Measurements from ENCODE around the gene ERF. TPM values are rescaled to one million over a fixed set of nuclear protein-coding genes. Genes with fewer than 3 reads are reported as not detected.

Gene ERF
- total and polyA plus RNA-seq, 2 experiments from 2014 or later = 24.4 to 47.1 TPM

DNA sequence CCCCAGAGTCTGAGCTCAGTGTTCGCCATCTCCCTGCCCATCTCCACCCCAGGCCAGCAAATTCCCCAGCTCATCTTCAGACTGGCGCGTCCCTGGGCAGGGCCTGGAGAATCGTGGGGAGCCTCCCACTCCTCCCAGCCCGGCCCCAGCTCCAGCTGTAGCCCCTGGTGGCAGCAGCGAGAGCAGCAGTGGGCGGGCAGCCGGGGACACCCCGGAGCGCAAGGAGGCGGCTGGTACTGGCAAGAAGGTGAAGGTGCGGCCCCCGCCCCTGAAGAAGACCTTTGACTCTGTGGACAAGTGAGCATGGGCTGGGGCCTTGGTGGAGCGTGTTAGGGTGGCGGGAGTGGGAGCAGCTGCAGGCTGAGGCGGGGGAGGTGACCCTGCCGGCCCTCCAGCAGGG lies 38.6 kb upstream of the ERF start:
- Histone ChIP-seq H3K27ac (no peak overlapping the region), H2AFZ (no peak overlapping the region), H4K20me1 (ENCODE audit: insufficient read depth, poor library complexity, severe bottlenecking) (peaks cover 10% of the 10 kb centered on the region), H3K36me3 (replicated peaks; ENCODE audit: insufficient read depth, low read depth) (no peaks in the 10 kb centered on the region), H3K4me2 (no peak overlapping the region), H3K79me2 (no peaks in the 10 kb centered on the region), H3K4me1 (ENCODE audit: insufficient read depth) (no peaks in the 10 kb centered on the region), H3K4me3 (no peak overlapping the region), H3K9me2 (replicated peaks; ENCODE audit: insufficient read depth) (no peaks in the 10 kb centered on the region), H3K9me3 (ENCODE audit: low read depth) (no peaks in the 10 kb centered on the region), H3K27me3 (no peaks in the 10 kb centered on the region)
- TF ChIP-seq, protein P1, sequence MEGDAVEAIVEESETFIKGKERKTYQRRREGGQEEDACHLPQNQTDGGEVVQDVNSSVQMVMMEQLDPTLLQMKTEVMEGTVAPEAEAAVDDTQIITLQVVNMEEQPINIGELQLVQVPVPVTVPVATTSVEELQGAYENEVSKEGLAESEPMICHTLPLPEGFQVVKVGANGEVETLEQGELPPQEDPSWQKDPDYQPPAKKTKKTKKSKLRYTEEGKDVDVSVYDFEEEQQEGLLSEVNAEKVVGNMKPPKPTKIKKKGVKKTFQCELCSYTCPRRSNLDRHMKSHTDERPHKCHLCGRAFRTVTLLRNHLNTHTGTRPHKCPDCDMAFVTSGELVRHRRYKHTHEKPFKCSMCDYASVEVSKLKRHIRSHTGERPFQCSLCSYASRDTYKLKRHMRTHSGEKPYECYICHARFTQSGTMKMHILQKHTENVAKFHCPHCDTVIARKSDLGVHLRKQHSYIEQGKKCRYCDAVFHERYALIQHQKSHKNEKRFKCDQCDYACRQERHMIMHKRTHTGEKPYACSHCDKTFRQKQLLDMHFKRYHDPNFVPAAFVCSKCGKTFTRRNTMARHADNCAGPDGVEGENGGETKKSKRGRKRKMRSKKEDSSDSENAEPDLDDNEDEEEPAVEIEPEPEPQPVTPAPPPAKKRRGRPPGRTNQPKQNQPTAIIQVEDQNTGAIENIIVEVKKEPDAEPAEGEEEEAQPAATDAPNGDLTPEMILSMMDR (IDR thresholded peaks at IDR 0.05; ENCODE audit: poor library complexity) = peak; percentile 8
- no peak for TF ChIP-seq EZH2phosphoT487 (IDR thresholded peaks at IDR 0.05; ENCODE audit: low read depth, severe bottlenecking, unreplicated experiment)
- 88% methylated on average over 17 of the region's 17 CpGs for WGBS (ENCODE audit: low lambda C conversion rate, missing lambda C conversion rate)
- DNase-seq (ENCODE audit: low spot score) = no peak

DNA sequence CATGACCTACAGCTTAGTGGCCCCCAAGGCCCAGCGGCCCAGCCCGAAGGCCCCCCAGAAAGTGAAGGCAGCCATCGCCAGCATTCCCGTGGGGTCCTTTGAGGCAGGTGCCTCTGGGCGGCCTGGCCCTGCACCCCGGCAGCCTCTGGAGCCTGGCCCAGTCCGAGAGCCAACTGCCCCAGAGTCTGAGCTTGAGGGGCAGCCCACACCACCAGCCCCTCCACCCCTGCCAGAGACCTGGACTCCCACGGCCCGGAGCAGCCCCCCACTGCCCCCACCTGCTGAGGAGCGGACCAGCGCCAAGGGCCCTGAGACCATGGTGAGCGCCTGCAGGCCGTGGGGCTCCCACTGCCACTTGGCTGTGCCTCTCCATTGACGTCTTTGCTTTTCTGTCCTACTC lies 38.0 kb upstream of the ERF start:
- H3K4me2 ChIP-seq = no peak overlapping the region
- H3K4me1 ChIP-seq (ENCODE audit: insufficient read depth) = no peaks in the 10 kb centered on the region
- WGBS (ENCODE audit: low lambda C conversion rate, missing lambda C conversion rate) = 95% methylated on average over 10 of the region's 14 CpGs
- TF ChIP-seq, protein P1 (IDR thresholded peaks at IDR 0.05; ENCODE audit: poor library complexity) = no peak
- TF ChIP-seq EZH2 (IDR thresholded peaks at IDR 0.05; ENCODE audit: borderline replicate concordance) (no peak), EZH2phosphoT487 (IDR thresholded peaks at IDR 0.05; ENCODE audit: low read depth, severe bottlenecking, unreplicated experiment) (no peak)
- H2AFZ ChIP-seq = no peak overlapping the region
- H4K20me1 ChIP-seq (ENCODE audit: insufficient read depth, poor library complexity, severe bottlenecking) = peaks cover 14% of the 10 kb centered on the region
- peaks cover 3% of the 10 kb centered on the region for H3K79me2 ChIP-seq
- DNase-seq (ENCODE audit: low spot score) = no peak
- no peaks in the 10 kb centered on the region for H3K9me2 ChIP-seq (replicated peaks; ENCODE audit: insufficient read depth)
- no peak overlapping the region for H3K27ac ChIP-seq
- H3K36me3 ChIP-seq (replicated peaks; ENCODE audit: insufficient read depth, low read depth) = no peaks in the 10 kb centered on the region
- no peaks in the 10 kb centered on the region for H3K27me3 ChIP-seq
- H3K9me3 ChIP-seq (ENCODE audit: low read depth) = no peaks in the 10 kb centered on the region
- H3K4me3 ChIP-seq = no peak overlapping the region

DNA sequence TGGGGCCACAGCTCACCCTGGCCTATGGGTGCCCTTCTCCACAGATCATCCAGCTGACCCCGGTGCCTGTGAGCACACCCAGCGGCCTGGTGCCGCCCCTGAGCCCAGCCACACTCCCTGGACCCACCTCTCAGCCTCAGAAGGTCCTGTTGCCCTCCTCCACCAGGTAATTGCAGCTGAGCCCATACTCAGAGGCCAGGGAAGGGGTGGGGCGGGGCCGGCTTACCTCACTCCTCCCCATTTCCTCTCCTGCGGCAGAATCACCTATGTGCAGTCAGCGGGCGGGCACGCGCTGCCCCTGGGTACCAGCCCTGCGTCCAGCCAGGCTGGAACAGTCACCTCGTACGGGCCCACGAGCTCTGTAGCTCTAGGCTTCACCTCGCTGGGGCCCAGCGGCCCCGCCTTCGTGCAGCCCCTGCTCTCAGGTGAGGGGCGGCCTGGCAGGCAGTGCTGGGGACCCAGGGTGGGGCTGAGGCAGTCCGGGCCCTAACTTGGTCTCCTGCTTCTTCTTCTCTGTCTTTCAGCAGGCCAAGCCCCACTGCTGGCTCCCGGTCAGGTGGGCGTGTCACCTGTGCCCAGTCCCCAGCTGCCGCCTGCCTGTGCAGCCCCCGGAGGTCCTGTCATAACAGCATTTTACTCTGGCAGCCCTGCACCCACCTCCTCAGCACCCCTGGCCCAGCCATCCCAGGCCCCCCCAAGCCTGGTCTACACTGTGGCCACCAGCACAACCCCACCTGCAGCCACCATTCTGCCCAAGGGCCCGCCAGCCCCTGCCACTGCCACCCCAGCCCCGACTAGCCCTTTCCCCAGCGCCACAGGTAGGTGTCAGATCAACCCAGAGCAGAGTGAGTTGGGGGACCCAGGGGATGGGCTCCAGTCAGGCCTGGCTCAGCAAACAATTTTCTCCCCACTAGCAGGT lies 37.4 kb upstream of the ERF start:
- TF ChIP-seq, protein P1 (IDR thresholded peaks at IDR 0.05; ENCODE audit: poor library complexity) = no peak
- no peak for TF ChIP-seq EZH2phosphoT487 (IDR thresholded peaks at IDR 0.05; ENCODE audit: low read depth, severe bottlenecking, unreplicated experiment)
- TF ChIP-seq EZH2 (IDR thresholded peaks at IDR 0.05; ENCODE audit: borderline replicate concordance) = no peak
- Histone ChIP-seq H3K9me2 (replicated peaks; ENCODE audit: insufficient read depth) (no peaks in the 10 kb centered on the region), H3K9me3 (ENCODE audit: low read depth) (no peaks in the 10 kb centered on the region), H2AFZ (no peak overlapping the region), H3K4me3 (no peak overlapping the region), H3K4me1 (ENCODE audit: insufficient read depth) (no peaks in the 10 kb centered on the region), H3K27me3 (no peaks in the 10 kb centered on the region), H3K27ac (peak overlapping the region; percentile 2), H3K36me3 (replicated peaks; ENCODE audit: insufficient read depth, low read depth) (no peaks in the 10 kb centered on the region), H3K79me2 (peaks cover 7% of the 10 kb centered on the region), H4K20me1 (ENCODE audit: insufficient read depth, poor library complexity, severe bottlenecking) (peaks cover 20% of the 10 kb centered on the region), H3K4me2 (no peak overlapping the region)
- WGBS (ENCODE audit: low lambda C conversion rate, missing lambda C conversion rate) = 98% methylated on average over 22 of the region's 27 CpGs
- no peak for DNase-seq (ENCODE audit: low spot score)
